Tibial nerve (tissue), 4 donors: ENCODE measurements around the gene PTRH1. TPM values are rescaled to one million over a fixed set of nuclear protein-coding genes. Genes with fewer than 3 reads are reported as not detected.

Source experiments
- DNase-seq, 2 donors: peaks; one replicate each; pipeline ENCODE4 v3.0.0-alpha.2; 2019; ENCODE audit warnings: low spot score in 2 of 2
- H3K27ac ChIP-seq, 4 donors: fragments of 200-600 bp; sonication (generic) in 3 of 4; one replicate each; pipeline ENCODE4 v1.5.1; 2017 to 2019; ENCODE audit warnings: mild to moderate bottlenecking in 1 of 4
- H3K27me3 ChIP-seq, 2 donors: fragments of 200-600 bp; sonication (generic) in 1 of 2; one replicate each; pipeline versions ENCODE4 v1.5.1 to v1.6.0; 2017 to 2019
- H3K36me3 ChIP-seq, 3 donors: fragments of 200-600 bp; sonication (generic); one replicate each; pipeline ENCODE4 v1.5.1; 2018 to 2019
- H3K4me1 ChIP-seq, 4 donors: fragments of 200-600 bp; sonication (generic) in 3 of 4; one replicate each; pipeline ENCODE4 v1.5.1; 2017 to 2019
- H3K4me3 ChIP-seq, 4 donors: fragments of 200-600 bp; sonication (generic) in 3 of 4; one replicate each; pipeline ENCODE4 v1.5.1; 2017 to 2019; ENCODE audit warnings: mild to moderate bottlenecking in 1 of 4, moderate library complexity in 1 of 4
- H3K9me3 ChIP-seq, 4 donors: fragments of 200-600 bp; sonication (generic) in 3 of 4; one replicate each; pipeline ENCODE4 v1.5.1; 2017 to 2019
- EP300 ChIP-seq, 2 donors: sonication (generic); formaldehyde crosslinking; IDR thresholded peaks; one replicate each; pipeline ENCODE4 v1.6.1; 2017; ENCODE audit warnings: antibody characterized with exemption in 2 of 2, mild to moderate bottlenecking in 1 of 2
- POLR2A ChIP-seq, 2 donors: fragments of 450-650 bp; IDR thresholded peaks; one replicate each; pipeline ENCODE4 v1.6.1; 2017; ENCODE audit warnings: antibody characterized with exemption in 2 of 2, mild to moderate bottlenecking in 2 of 2, moderate library complexity in 2 of 2
- WGBS, 2 donors: methylation state at CpG; one replicate each; pipeline ENCODE4 v1.1.5; 2018; 5-methylcytosine and 5-hydroxymethylcytosine counted together
- total RNA-seq, 4 donors: library from RNA; depleted of rRNA; stranded (reverse); fragments of >200 nt; gene quantifications; one replicate each; pipeline ENCODE4 v1.1.0, GENCODE V29; 2016
- TF ChIP-seq, protein P1 (sequence below), 5 experiments: fragments of 200-600 bp in 3 of 5; fragments of 450-650 bp in 2 of 5; sonication (generic) in 3 of 5; IDR thresholded peaks; one replicate each; pipeline ENCODE4 v1.5.1; 2016 to 2019; ENCODE audit warnings: antibody characterized with exemption in 5 of 5, mild to moderate bottlenecking in 3 of 5, moderate library complexity in 2 of 5

PTRH1 gene
- total RNA-seq = 10 to 100 TPM in 3 of 4 donors, 1 to 10 TPM in 1; 8.4 to 46.7 (median 23.7) TPM

GRCh38 chr9:127715470-127716337, at the start of gene PTRH1, which contains the start of gene TTC16:
PTRH1 (minus strand) TSS chr9:127715663; CDS start chr9:127715639, 24 bp downstream.
TTC16 (plus strand) TSS chr9:127716079; CDS start chr9:127716146, 67 bp downstream.
- peak; percentile 96 to 98 for DNase-seq
- WGBS, 2 donors = 2 to 6% methylated on average over 36 to 65 of the region's 65 CpGs
- TF ChIP-seq EP300 (IDR thresholded peaks at IDR 0.05) (peak; percentile 78 to 83), POLR2A (IDR thresholded peaks at IDR 0.05) (peak in 1 of 2 donors; percentile 58)
- TF ChIP-seq, protein P1, sequence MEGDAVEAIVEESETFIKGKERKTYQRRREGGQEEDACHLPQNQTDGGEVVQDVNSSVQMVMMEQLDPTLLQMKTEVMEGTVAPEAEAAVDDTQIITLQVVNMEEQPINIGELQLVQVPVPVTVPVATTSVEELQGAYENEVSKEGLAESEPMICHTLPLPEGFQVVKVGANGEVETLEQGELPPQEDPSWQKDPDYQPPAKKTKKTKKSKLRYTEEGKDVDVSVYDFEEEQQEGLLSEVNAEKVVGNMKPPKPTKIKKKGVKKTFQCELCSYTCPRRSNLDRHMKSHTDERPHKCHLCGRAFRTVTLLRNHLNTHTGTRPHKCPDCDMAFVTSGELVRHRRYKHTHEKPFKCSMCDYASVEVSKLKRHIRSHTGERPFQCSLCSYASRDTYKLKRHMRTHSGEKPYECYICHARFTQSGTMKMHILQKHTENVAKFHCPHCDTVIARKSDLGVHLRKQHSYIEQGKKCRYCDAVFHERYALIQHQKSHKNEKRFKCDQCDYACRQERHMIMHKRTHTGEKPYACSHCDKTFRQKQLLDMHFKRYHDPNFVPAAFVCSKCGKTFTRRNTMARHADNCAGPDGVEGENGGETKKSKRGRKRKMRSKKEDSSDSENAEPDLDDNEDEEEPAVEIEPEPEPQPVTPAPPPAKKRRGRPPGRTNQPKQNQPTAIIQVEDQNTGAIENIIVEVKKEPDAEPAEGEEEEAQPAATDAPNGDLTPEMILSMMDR (IDR thresholded peaks at IDR 0.05) = peak in 1 of 5 experiments; percentile 41
- Histone ChIP-seq H3K27ac (peak within 1 kb of the TSS; percentile 79 to 93 (median 82)), H3K4me1 (peaks cover 0 to 22% (median 15%) of the 10 kb centered on the region in 4 donors), H3K4me3 (peak within 1 kb of the TSS; percentile 66 to 85 (median 76)), H3K36me3 (peaks cover 0 to 10% (median 0%) of the 10 kb centered on the region in 3 donors), H3K9me3 (no peaks in the 10 kb centered on the region), H3K27me3 (no peaks in the 10 kb centered on the region)

DNA sequence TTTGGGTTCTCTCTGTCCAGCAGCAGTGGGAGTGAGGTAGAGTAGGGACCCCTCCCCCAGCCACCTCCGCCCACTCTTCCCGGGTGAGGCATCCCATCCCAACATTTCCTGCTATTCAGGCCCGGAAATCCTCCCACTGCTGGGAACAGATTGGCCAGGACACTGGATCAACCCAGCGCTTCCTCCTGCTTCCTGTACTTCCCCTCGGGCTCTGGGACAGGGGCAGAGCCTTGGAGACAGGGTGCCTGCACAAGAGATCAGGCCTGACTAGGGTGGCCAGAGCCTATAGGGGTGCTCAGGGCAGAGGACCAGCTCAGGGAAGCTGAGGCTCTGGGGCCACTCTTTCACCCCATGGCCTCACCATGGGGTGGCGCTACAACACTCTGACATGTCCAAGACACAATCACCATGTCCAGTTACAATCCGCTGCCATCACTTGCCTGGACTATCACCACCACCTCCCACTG, 48.5 kb upstream of the PTRH1 start:
- Histone ChIP-seq H3K36me3 (no peaks in the 10 kb centered on the region), H3K9me3 (no peaks in the 10 kb centered on the region), H3K27me3 (peaks cover 0 to 6% of the 10 kb centered on the region in 2 donors), H3K4me1 (peaks cover 0 to 43% (median 14%) of the 10 kb centered on the region in 4 donors), H3K4me3 (no peak overlapping the region), H3K27ac (peak overlapping the region in 2 of 4 donors; percentile 2 to 59)
- TF ChIP-seq EP300 (IDR thresholded peaks at IDR 0.05) = peak in 1 of 2 donors; percentile 64
- no peak for TF ChIP-seq POLR2A (IDR thresholded peaks at IDR 0.05)
- TF ChIP-seq, protein P1 (IDR thresholded peaks at IDR 0.05) = peak in 4 of 5 experiments; percentile 13 to 51 (median 34)
- DNase-seq = no peak
- 31 to 41% methylated on average over 7 of the region's 7 CpGs for WGBS, 2 donors

DNA sequence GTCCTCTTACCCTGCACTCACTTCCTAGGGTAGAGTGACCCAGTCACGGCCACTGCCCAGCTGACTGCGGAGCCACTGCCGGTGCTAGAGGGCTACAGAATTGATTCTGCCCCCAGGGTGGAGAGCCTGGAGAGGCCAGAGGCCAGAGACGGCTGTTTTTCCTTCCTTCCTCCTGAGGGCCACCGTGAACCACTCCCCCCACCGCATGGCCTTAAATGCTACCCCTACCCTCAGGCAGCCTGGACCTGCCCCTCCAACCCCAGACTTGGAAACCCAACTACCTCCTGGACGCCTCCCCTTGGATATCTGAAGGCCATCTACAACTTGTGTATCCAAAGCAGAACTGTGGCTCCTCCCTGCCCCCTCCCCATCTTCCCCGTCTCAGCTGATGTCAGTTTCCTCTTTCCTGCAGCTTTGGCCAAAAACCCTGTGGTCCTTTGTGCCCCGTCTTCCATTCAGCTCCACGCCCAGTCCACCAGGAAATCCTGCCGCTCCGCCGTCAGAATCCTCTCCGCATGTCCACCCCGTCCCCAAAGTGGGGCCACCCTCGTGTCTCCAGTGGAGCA, 46.7 kb upstream of the PTRH1 start:
- Histone ChIP-seq H3K4me1 (peaks cover 0 to 28% (median 2%) of the 10 kb centered on the region in 4 donors), H3K27me3 (peaks cover 0 to 15% of the 10 kb centered on the region in 2 donors), H3K36me3 (no peaks in the 10 kb centered on the region), H3K27ac (peak overlapping the region in 2 of 4 donors; percentile 16 to 59), H3K9me3 (no peaks in the 10 kb centered on the region), H3K4me3 (no peak overlapping the region)
- 36 to 44% methylated on average over 16 of the region's 16 CpGs for WGBS, 2 donors
- peak in 1 of 2 donors; percentile 46 for DNase-seq
- TF ChIP-seq, protein P1 (IDR thresholded peaks at IDR 0.05) = no peak
- TF ChIP-seq POLR2A (IDR thresholded peaks at IDR 0.05) = no peak
- TF ChIP-seq EP300 (IDR thresholded peaks at IDR 0.05) = no peak

GRCh38 chr9:127761491-127761956, 46.1 kb upstream of the PTRH1 start:
- H3K9me3 ChIP-seq = no peaks in the 10 kb centered on the region
- H3K27me3 ChIP-seq = peaks cover 0 to 22% of the 10 kb centered on the region in 2 donors
- DNase-seq = no peak
- H3K4me1 ChIP-seq = peaks cover 0 to 23% (median 0%) of the 10 kb centered on the region in 4 donors
- peak overlapping the region in 2 of 4 donors; percentile 16 to 59 for H3K27ac ChIP-seq
- H3K36me3 ChIP-seq = no peaks in the 10 kb centered on the region
- WGBS, 2 donors = 58 to 70% methylated on average over 3 to 5 of the region's 5 CpGs
- TF ChIP-seq, protein P1 (IDR thresholded peaks at IDR 0.05) = no peak
- TF ChIP-seq POLR2A (IDR thresholded peaks at IDR 0.05) = no peak
- no peak for TF ChIP-seq EP300 (IDR thresholded peaks at IDR 0.05)
- H3K4me3 ChIP-seq = no peak overlapping the region
